ENCODE data around the gene PEX26. TPM values are rescaled to one million over a fixed set of nuclear protein-coding genes. Genes with fewer than 3 reads are reported as not detected.

Gene PEX26
- polyA plus RNA-seq, 1 donor (not counting 4 experiments of a cell fraction or from before 2014, with no cell fraction given): 23.0 TPM

GRCh38 chr22:18093661-18094060 is 15.9 kb downstream of the PEX26 start:
- Histone ChIP-seq H3K4me3 (ENCODE audit: control insufficient read depth in 2 of 3, extremely low read depth in 1 of 3, insufficient read depth in 2 of 3, low read depth in 1 of 3, low read length in 3 of 3) (no peak overlapping the region), H3K27me3 (ENCODE audit: control insufficient read depth, extremely low read depth, insufficient read depth, low read length) (no peaks in the 10 kb centered on the region), H3K4me2 (ENCODE audit: control insufficient read depth, extremely low read depth, insufficient read depth, low read depth, low read length) (no peak overlapping the region), H2AFZ (ENCODE audit: control insufficient read depth, low read length) (no peak overlapping the region), H3K79me2 (ENCODE audit: control insufficient read depth, insufficient read depth, low read length) (no peaks in the 10 kb centered on the region), H3K36me3 (ENCODE audit: control insufficient read depth in 2 of 2, extremely low read depth in 1 of 2, insufficient read depth in 2 of 2, low read length in 2 of 2) (peaks cover 0 to 8% of the 10 kb centered on the region in 2 experiments), H3K9me3 (ENCODE audit: control insufficient read depth, low read depth, low read length) (no peaks in the 10 kb centered on the region), H3K9me1 (ENCODE audit: control insufficient read depth, extremely low read depth, insufficient read depth, low read length) (no peaks in the 10 kb centered on the region), H4K20me1 (ENCODE audit: control insufficient read depth, extremely low read depth, insufficient read depth, low read length) (no peaks in the 10 kb centered on the region), H3K9ac (ENCODE audit: control insufficient read depth, extremely low read depth, insufficient read depth, low read length) (no peak overlapping the region), H3K4me1 (ENCODE audit: control insufficient read depth, extremely low read depth, insufficient read depth, low read length) (peaks cover 11% of the 10 kb centered on the region), H3K27ac (ENCODE audit: control insufficient read depth, insufficient read depth, low read length) (no peak overlapping the region)
- FAIRE-seq: no peak
- TF ChIP-seq EZH2 (IDR thresholded peaks at IDR 0.05; ENCODE audit: low read length) (no peak), CTCF (optimal IDR thresholded peaks at IDR 0.05 in 1 of 3, IDR thresholded peaks at IDR 0.05 in 1 of 3, conservative IDR thresholded peaks at IDR 0.05 in 1 of 3; ENCODE audit: extremely low read depth in 1 of 3, insufficient read depth in 2 of 3, low read length in 3 of 3) (no peak)
- dilution Hi-C loops (cut with MboI; ENCODE audit: extremely low pct_ligation_motif_present, low sequenced_read_pairs): no loop called here
- no peak for DNase-seq (ENCODE audit: low read depth, low spot score)

- H3K27me3 ChIP-seq (ENCODE audit: control insufficient read depth, extremely low read depth, insufficient read depth, low read length): no peaks in the 10 kb centered on the region
- DNase-seq (ENCODE audit: low read depth, low spot score): no peak
- H3K27ac ChIP-seq (ENCODE audit: control insufficient read depth, insufficient read depth, low read length): no peak overlapping the region
- H3K36me3 ChIP-seq (ENCODE audit: control insufficient read depth in 2 of 2, extremely low read depth in 1 of 2, insufficient read depth in 2 of 2, low read length in 2 of 2): peaks cover 2 to 4% of the 10 kb centered on the region in 2 experiments
- no peak for FAIRE-seq
- no peaks in the 10 kb centered on the region for H3K79me2 ChIP-seq (ENCODE audit: control insufficient read depth, insufficient read depth, low read length)
- dilution Hi-C loops (cut with MboI; ENCODE audit: extremely low pct_ligation_motif_present, low sequenced_read_pairs): no loop called here
- no peaks in the 10 kb centered on the region for H4K20me1 ChIP-seq (ENCODE audit: control insufficient read depth, extremely low read depth, insufficient read depth, low read length)
- no peak overlapping the region for H3K4me2 ChIP-seq (ENCODE audit: control insufficient read depth, extremely low read depth, insufficient read depth, low read depth, low read length)
- no peak overlapping the region for H3K9ac ChIP-seq (ENCODE audit: control insufficient read depth, extremely low read depth, insufficient read depth, low read length)
- TF ChIP-seq EZH2 (IDR thresholded peaks at IDR 0.05; ENCODE audit: low read length) (no peak), CTCF (optimal IDR thresholded peaks at IDR 0.05 in 1 of 3, IDR thresholded peaks at IDR 0.05 in 1 of 3, conservative IDR thresholded peaks at IDR 0.05 in 1 of 3; ENCODE audit: extremely low read depth in 1 of 3, insufficient read depth in 2 of 3, low read length in 3 of 3) (no peak)
- H3K9me3 ChIP-seq (ENCODE audit: control insufficient read depth, low read depth, low read length): no peaks in the 10 kb centered on the region
- no peak overlapping the region for H2AFZ ChIP-seq (ENCODE audit: control insufficient read depth, low read length)
- peaks cover 11% of the 10 kb centered on the region for H3K4me1 ChIP-seq (ENCODE audit: control insufficient read depth, extremely low read depth, insufficient read depth, low read length)
- H3K4me3 ChIP-seq (ENCODE audit: control insufficient read depth in 2 of 3, extremely low read depth in 1 of 3, insufficient read depth in 2 of 3, low read depth in 1 of 3, low read length in 3 of 3): no peak overlapping the region
- H3K9me1 ChIP-seq (ENCODE audit: control insufficient read depth, extremely low read depth, insufficient read depth, low read length): no peaks in the 10 kb centered on the region
Measured at GRCh38 chr22:18095101-18095805, 17.5 kb downstream of the PEX26 start.

Data from keratinocyte (primary cell).